Subcutaneous adipose tissue (tissue), 4 donors: ENCODE data around the gene SLIT3. TPM values are rescaled to one million over a fixed set of nuclear protein-coding genes. Genes with fewer than 3 reads are reported as not detected.

Source experiments
- CTCF ChIP-seq: fragments of 450-650 bp; IDR thresholded peaks from one replicate; pipeline ENCODE4 v1.5.1; 2016; ENCODE audit warnings: low read depth, mild to moderate bottlenecking, control low read depth, antibody characterized with exemption, moderate library complexity
- total RNA-seq, 4 donors: library from RNA; depleted of rRNA; stranded (reverse); fragments of >200 nt; gene quantifications; one replicate each; pipeline ENCODE4 v1.1.0, GENCODE V29; 2016

The SLIT3 gene
- total RNA-seq, 4 donors from 2014 or later, result 48.1 to 163 (median 83.2) TPM

GRCh38 chr5:169157064-169157463, 143.9 kb downstream of the SLIT3 start:
- TF ChIP-seq CTCF, result no peak

GRCh38 chr5:169154679-169155078, 146.3 kb downstream of the SLIT3 start:
- no peak for TF ChIP-seq CTCF

GRCh38 chr5:169153405-169153804, 147.5 kb downstream of the SLIT3 start:
- no peak for TF ChIP-seq CTCF

GRCh38 chr5:169152946-169153345, 148.0 kb downstream of the SLIT3 start:
- no peak for TF ChIP-seq CTCF

- no peak for TF ChIP-seq CTCF
Measured at GRCh38 chr5:169152453-169152852, 148.5 kb downstream of the SLIT3 start.

GRCh38 chr5:169151051-169151805, 149.7 kb downstream of the SLIT3 start:
- no peak for TF ChIP-seq CTCF

GRCh38 chr5:169150108-169150507, 150.8 kb downstream of the SLIT3 start:
- no peak for TF ChIP-seq CTCF
